ENCODE data around the gene PRDM10.
"Not testable (repeated sequence)": the region's sequence is repeated elsewhere in the genome, so short reads cannot be mapped to it uniquely, and the experiment has no call there.

PRDM10 gene

GRCh38 chr11:129973809-129974208, 28.8 kb downstream of the PRDM10 start:
- TF ChIP-seq CTCF (IDR thresholded peaks at IDR 0.05; ENCODE audit: borderline replicate concordance, control extremely low read depth, extremely low read depth, insufficient read depth, missing control alignments), result no peak
- in situ Hi-C loops (cut with MboI; ENCODE audit: low sequenced_read_pairs, unreplicated experiment), result no loop called here
- no peak for DNase-seq (ENCODE audit: low spot score)

- DNase-seq (ENCODE audit: low spot score), result peak; percentile 54
- in situ Hi-C loops (cut with MboI; ENCODE audit: low sequenced_read_pairs, unreplicated experiment), result no loop called here
- no peak for TF ChIP-seq CTCF (IDR thresholded peaks at IDR 0.05; ENCODE audit: borderline replicate concordance, control extremely low read depth, extremely low read depth, insufficient read depth, missing control alignments)
These were observed 29.6 kb downstream of the PRDM10 start for GRCh38 chr11:129973068-129973467.

GRCh38 chr11:129972611-129973010, 30.0 kb downstream of the PRDM10 start:
- no peak for DNase-seq (ENCODE audit: low spot score)
- no peak for TF ChIP-seq CTCF (IDR thresholded peaks at IDR 0.05; ENCODE audit: borderline replicate concordance, control extremely low read depth, extremely low read depth, insufficient read depth, missing control alignments)
- in situ Hi-C loops (cut with MboI; ENCODE audit: low sequenced_read_pairs, unreplicated experiment), result no loop called here

- DNase-seq (ENCODE audit: low spot score); in situ Hi-C loops (cut with MboI; ENCODE audit: low sequenced_read_pairs, unreplicated experiment): not testable (repeated sequence)
These were observed 30.8 kb downstream of the PRDM10 start for GRCh38 chr11:129971856-129972255.

- in situ Hi-C loops (cut with MboI; ENCODE audit: low sequenced_read_pairs, unreplicated experiment), result no loop called here
- TF ChIP-seq CTCF (IDR thresholded peaks at IDR 0.05; ENCODE audit: borderline replicate concordance, control extremely low read depth, extremely low read depth, insufficient read depth, missing control alignments), result no peak
- DNase-seq (ENCODE audit: low spot score), result no peak
These were observed 32.7 kb downstream of the PRDM10 start for GRCh38 chr11:129969920-129970319.

GRCh38 chr11:129968591-129969419, 33.8 kb downstream of the PRDM10 start:
- TF ChIP-seq CTCF (IDR thresholded peaks at IDR 0.05; ENCODE audit: borderline replicate concordance, control extremely low read depth, extremely low read depth, insufficient read depth, missing control alignments), result no peak
- no peak for DNase-seq (ENCODE audit: low spot score)
- in situ Hi-C loops (cut with MboI; ENCODE audit: low sequenced_read_pairs, unreplicated experiment), result no loop called here

- DNase-seq (ENCODE audit: low spot score), result no peak
- TF ChIP-seq CTCF (IDR thresholded peaks at IDR 0.05; ENCODE audit: borderline replicate concordance, control extremely low read depth, extremely low read depth, insufficient read depth, missing control alignments), result no peak
- in situ Hi-C loops (cut with MboI; ENCODE audit: low sequenced_read_pairs, unreplicated experiment), result no loop called here
These were observed 34.6 kb downstream of the PRDM10 start for GRCh38 chr11:129967996-129968395.

All from GM13976 (cell line).